Measurements from ENCODE around the gene PEX14.
"Not testable (repeated sequence)": the region's sequence is repeated elsewhere in the genome, so short reads cannot be mapped to it uniquely, and the experiment has no call there.

The PEX14 gene

GRCh38 chr1:10450836-10451235 is 23.9 kb upstream of the PEX14 start:
- DNase-seq (ENCODE audit: low read depth): no peak

GRCh38 chr1:10451287-10451686 is 23.5 kb upstream of the PEX14 start:
- DNase-seq (ENCODE audit: low read depth): no peak

- no peak for DNase-seq (ENCODE audit: low read depth)
Measured at GRCh38 chr1:10456048-10456447, 18.7 kb upstream of the PEX14 start.

DNA sequence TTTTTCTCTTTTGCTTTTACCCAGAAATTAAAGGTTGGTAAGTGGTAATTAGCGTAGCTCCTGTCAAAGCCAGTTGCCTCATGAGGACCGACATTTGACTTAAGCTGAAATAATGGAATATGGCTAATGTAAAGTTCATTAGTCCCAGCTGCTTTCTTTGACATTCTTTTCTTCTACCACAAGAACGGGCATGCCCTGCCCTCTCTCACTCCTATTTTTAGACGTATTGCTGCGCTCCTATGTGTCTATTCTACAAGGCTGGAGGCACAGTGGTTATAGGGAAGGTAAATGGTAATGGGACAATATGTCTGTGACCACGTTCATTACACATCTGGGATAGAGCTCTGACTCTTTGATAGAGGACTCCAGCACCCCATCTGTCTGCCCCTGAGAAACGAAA is 18.1 kb upstream of the PEX14 start:
- DNase-seq (ENCODE audit: low read depth): no peak

DNA sequence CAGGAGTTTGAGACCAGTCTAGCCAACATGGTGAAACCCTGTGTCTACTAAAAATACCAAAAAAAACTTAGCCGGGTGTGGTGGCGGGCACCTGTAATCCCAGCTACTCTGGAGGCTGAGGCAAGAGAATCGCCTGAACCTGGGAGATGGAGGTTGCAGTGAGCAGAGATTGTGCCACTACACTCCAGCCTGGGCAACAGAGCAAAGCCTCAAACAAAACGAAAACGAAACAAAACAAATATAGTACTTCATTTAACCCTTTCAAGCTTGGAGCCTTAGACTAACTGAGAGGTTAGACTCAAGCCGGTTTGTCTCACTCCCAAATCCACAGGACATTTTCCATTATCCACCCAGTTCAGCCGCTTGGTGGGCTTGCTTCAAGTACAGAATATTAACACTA is 17.3 kb upstream of the PEX14 start:
- not testable (repeated sequence) for DNase-seq (ENCODE audit: low read depth)

DNA sequence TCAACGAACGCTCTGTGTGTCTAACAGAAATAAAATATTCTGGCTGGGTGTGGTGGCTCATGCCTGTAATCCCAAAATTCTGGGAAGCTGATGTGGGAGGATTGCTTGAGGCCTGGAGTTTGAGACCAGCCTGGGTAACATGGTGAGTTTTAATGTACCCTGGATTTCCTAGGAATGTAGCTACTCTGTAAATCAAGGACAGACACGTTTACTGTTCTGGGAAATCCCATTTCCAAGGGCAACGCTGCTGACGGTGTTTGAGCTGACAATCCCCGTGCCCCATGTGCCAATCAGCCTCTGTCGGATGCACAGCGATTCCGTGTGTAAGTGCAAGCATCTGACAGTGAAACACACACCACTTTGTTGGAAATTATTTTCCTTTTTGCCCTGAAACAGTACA is 16.9 kb upstream of the PEX14 start:
- no peak for DNase-seq (ENCODE audit: low read depth)

- no peak for DNase-seq (ENCODE audit: low read depth)
Measured at GRCh38 chr1:10459184-10459583, 15.6 kb upstream of the PEX14 start.

- DNase-seq (ENCODE audit: low read depth): no peak
Measured at GRCh38 chr1:10467078-10467477, 7.7 kb upstream of the PEX14 start.

DNA sequence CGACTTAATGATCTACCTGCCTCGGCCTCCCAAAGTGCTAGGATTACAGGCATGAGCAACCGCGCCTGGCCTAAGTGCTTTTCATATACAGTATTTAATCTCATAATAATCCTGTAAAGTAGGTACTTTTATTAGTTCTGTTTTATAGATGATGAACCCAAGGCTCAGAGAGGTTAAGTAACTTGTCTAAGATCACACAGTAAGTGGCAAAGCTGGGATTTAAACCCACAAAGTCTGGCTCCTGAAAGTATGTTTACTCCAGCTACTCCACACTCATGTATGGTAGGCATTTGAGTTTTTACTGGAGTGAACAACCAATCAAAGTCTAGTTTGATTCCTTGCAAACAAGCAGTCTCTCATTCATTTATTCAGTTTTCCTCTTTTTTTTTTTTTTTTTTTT is 4.7 kb upstream of the PEX14 start:
- DNase-seq (ENCODE audit: low read depth): no peak

GRCh38 chr1:10471411-10472219 is 3.1 kb upstream of the PEX14 start:
- no peak for DNase-seq (ENCODE audit: low read depth)

DNA sequence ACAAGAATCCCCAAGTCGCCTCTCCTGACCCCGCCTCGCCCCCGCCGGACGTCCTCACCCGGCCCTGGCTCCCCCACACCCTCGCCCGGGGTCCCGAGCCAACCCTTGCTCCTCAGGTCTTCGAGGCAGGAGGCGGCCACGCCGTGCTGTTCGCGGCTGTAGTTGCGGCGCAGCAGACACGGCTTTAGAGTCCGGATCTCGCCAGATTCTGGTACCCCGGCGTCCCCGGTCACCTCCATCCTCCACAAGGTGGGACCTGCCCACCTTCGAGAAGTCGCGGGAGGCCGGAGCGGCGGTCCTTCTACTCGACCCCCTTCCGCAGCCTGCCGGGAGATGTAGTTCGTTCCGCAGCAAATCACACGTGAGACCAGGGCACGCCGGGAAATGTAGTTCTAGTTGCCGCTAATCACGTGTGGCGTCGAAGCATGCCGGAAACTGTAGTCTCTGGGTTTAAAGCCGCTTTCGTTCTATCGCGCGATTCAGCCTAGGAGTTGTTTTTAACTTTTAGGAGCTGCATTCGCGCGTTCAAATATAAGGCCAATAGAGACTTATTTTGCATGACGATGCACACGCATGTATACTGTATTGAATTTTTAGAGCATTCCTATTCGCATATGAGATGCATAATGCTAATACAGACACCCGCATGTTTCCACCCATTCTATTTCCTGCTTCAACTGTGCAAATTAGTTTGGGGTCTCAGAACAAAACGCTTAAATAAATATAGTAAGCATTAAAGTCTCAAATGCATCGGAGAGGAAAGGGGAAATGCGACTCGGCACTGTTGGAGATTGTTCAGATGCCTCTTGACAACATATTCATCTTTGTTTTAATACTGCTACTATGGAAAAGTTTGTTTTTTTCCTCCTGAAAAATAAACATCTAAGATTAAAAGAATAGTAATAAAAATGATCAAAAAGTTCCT is 2.3 kb upstream of the PEX14 start, which contains the start of gene DFFA:
TSS of gene DFFA (minus strand) at position 310 of the 925 bp plus-strand sequence. CDS start at position 239, 71 bp downstream.
- DNase-seq (ENCODE audit: low read depth): peak; percentile 98

GRCh38 chr1:10473145-10473765 is 1.5 kb upstream of the PEX14 start:
- no peak for DNase-seq (ENCODE audit: low read depth)

DNA sequence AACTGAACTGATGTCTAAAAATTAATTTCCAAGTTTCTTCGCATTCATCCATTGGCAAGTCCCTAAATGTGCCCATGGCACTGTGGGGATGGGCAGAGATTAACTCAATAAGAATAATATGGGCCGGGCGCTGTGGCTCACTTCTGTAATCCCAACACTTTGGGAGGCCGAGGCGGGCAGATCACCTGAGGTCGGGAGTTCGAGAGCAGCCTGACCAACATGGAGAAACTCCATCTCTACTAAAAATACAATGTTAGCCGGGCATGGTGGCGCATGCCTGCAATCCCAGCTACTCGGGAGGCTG is 489 bp upstream of the PEX14 start:
- DNase-seq (ENCODE audit: low read depth): not testable (repeated sequence)

- DNase-seq (ENCODE audit: low read depth): no peak
Measured at GRCh38 chr1:10475510-10475909, 760 bp downstream of the PEX14 start.

DNA sequence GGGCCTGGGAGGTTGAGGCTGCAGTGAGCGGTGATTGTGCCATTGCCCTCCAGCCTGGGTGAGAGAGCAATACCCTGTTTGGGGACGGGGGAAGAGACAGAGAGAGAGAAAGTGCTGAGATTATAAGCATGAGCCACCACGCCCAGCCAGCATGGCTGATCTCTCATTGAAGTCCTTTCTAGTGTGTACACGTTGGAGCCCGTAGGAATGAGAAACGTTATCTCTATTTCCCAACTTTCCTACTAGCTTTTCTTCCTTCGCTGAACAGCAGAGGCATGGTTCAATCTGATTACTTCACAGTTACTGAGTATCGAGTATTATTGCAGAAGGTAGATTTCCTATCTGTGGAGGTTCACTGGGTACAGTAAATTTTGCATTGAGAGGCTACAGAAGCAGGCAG is 4.5 kb downstream of the PEX14 start:
- no peak for DNase-seq (ENCODE audit: low read depth)

- no peak for DNase-seq (ENCODE audit: low read depth)
Measured at GRCh38 chr1:10480614-10481013, 5.9 kb downstream of the PEX14 start.

- no peak for DNase-seq (ENCODE audit: low read depth)
Measured at GRCh38 chr1:10484521-10484920, 9.8 kb downstream of the PEX14 start.

DNA sequence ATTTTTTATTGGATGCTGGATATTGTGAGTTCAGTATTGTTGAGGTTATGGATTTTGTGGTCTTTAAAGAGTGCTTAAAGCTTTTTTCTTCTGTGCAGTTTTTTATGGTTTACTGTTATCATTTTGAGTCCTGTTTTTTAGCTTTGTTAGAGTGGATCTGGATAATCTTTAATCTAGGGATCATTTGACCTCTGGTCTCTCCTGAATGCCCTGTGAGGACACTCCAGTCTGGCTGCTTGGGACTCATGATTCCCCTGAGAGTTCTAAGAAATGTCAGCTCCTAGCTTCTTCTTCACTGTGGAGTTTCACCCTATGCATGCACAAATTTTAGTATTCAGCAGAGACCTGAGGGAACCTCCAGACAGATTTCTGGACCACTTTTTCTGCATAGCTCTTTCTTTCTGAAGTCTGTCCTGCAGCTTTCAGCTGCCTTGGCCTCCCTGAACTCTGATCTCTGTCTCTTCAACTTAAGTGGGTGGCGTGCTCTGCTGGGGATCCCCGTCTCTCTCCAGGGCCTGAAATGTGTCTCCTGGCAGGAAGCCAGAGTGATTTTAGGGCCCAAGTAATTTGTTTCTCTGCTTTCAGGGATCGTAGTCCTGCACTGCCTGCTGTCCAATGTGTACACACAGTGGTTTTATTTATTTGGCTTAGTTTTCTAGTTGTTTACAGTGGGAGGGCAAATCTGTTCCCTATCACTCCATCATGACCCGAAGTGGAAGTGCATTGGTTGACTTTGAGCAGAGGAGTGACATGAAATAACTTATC is 14.7 kb downstream of the PEX14 start:
- no peak for DNase-seq (ENCODE audit: low read depth)

GRCh38 chr1:10490286-10490970 is 15.7 kb downstream of the PEX14 start:
- DNase-seq (ENCODE audit: low read depth): no peak

GRCh38 chr1:10494418-10494753 is 19.6 kb downstream of the PEX14 start:
- no peak for DNase-seq (ENCODE audit: low read depth)

GRCh38 chr1:10494754-10495474 is 20.2 kb downstream of the PEX14 start:
- no peak for DNase-seq (ENCODE audit: low read depth)
